Measurements from ENCODE around the gene HNRNPAB.

HNRNPAB gene

GRCh38 chr5:178231539-178232123 lies 27.3 kb downstream of the HNRNPAB start (continued):
- TF ChIP-seq ZNF324 (tag by site-specific recombination; IDR thresholded peaks at IDR 0.05) (no peak), ZNF501 (tag by site-specific recombination; IDR thresholded peaks at IDR 0.05) (0 out of 2 replicates have a peak, but pooled peaks have one; percentile 35), OVOL3 (tag by site-specific recombination; IDR thresholded peaks at IDR 0.05) (no peak), ZBTB7A (tag by site-specific recombination; IDR thresholded peaks at IDR 0.05; ENCODE audit: low read depth) (no peak), SP3 (tag by site-specific recombination; IDR thresholded peaks at IDR 0.05) (peak; percentile 10), ZEB2 (tag by site-specific recombination; IDR thresholded peaks at IDR 0.05) (no peak), ZNF248 (tag by site-specific recombination; IDR thresholded peaks at IDR 0.05) (no peak), ZFP37 (tag by site-specific recombination; IDR thresholded peaks at IDR 0.05) (0 out of 2 replicates have a peak, but pooled peaks have one; percentile 32), ZNF335 (tag by site-specific recombination; conservative IDR thresholded peaks at IDR 0.05) (peak; percentile 62), ZNF37A (tag by site-specific recombination; IDR thresholded peaks at IDR 0.05) (no peak), GLIS1 (tag by site-specific recombination; IDR thresholded peaks at IDR 0.05) (peak; percentile 61; the same call in 1 of the 2 replicates), ZBTB8A (tag by site-specific recombination; IDR thresholded peaks at IDR 0.05) (peak; percentile 67; the same call in 1 of the 2 replicates), TSHZ1 (tag by site-specific recombination; IDR thresholded peaks at IDR 0.05; ENCODE audit: borderline replicate concordance) (0 out of 2 replicates have a peak, but pooled peaks have one; percentile 6), ZIC2 (tag by site-specific recombination; IDR thresholded peaks at IDR 0.05) (peak; percentile 80), ZNF548 (tag by site-specific recombination; IDR thresholded peaks at IDR 0.05) (no peak), SALL2 (tag by site-specific recombination; IDR thresholded peaks at IDR 0.05; ENCODE audit: borderline replicate concordance) (no peak), SCRT2 (tag by site-specific recombination; IDR thresholded peaks at IDR 0.05) (peak; percentile 97)
- TF ChIP-seq, protein P1, sequence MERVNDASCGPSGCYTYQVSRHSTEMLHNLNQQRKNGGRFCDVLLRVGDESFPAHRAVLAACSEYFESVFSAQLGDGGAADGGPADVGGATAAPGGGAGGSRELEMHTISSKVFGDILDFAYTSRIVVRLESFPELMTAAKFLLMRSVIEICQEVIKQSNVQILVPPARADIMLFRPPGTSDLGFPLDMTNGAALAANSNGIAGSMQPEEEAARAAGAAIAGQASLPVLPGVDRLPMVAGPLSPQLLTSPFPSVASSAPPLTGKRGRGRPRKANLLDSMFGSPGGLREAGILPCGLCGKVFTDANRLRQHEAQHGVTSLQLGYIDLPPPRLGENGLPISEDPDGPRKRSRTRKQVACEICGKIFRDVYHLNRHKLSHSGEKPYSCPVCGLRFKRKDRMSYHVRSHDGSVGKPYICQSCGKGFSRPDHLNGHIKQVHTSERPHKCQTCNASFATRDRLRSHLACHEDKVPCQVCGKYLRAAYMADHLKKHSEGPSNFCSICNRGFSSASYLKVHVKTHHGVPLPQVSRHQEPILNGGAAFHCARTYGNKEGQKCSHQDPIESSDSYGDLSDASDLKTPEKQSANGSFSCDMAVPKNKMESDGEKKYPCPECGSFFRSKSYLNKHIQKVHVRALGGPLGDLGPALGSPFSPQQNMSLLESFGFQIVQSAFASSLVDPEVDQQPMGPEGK (tag by site-specific recombination; IDR thresholded peaks at IDR 0.05): 0 out of 2 replicates have a peak, but pooled peaks have one; percentile 7

- H3K36me3 ChIP-seq (ENCODE audit: control insufficient read depth in 2 of 2, insufficient read depth in 1 of 2, low read length in 2 of 2): peaks cover 14 to 44% of the 10 kb centered on the region in 2 experiments; a peak in 2 of 3 replicates
- peak within 1 kb of the TSS; percentile 92 for H3K27ac ChIP-seq (ENCODE audit: extremely low read depth, low read depth, low read length)
- H3K4me3 ChIP-seq (ENCODE audit: low read depth, low read length): peak within 1 kb of the TSS; percentile 76
- ChIA-PET POLR2A (interaction anchor here (0.5 to 4.3 kb wide), 8 partner anchors 11 to 1480 kb away, joined by 3 to 28 read pairs (median 6); partner anchors contain the start of genes HNRNPAB and ZNF354C), CTCF (interaction anchor here (0.5 to 0.7 kb wide), 2 partner anchors 244 to 621 kb away, joined by 3 read pairs; no protein-coding TSS in a partner anchor)
- no peaks in the 10 kb centered on the region for H3K9me3 ChIP-seq (ENCODE audit: control insufficient read depth, insufficient read depth, low read depth, low read length)
- no peaks in the 10 kb centered on the region for H3K4me1 ChIP-seq (ENCODE audit: control insufficient read depth, insufficient read depth, low read length)
- TF ChIP-seq ZNF121 (tag by site-specific recombination; IDR thresholded peaks at IDR 0.05) (peak; percentile 94), WT1 (tag by site-specific recombination; IDR thresholded peaks at IDR 0.05) (0 out of 2 replicates have a peak, but pooled peaks have one; percentile 15), ZNF514 (tag by site-specific recombination; IDR thresholded peaks at IDR 0.05) (no peak), ZNF175 (tag by site-specific recombination; IDR thresholded peaks at IDR 0.05) (no peak)
- TF ChIP-seq, protein P2, sequence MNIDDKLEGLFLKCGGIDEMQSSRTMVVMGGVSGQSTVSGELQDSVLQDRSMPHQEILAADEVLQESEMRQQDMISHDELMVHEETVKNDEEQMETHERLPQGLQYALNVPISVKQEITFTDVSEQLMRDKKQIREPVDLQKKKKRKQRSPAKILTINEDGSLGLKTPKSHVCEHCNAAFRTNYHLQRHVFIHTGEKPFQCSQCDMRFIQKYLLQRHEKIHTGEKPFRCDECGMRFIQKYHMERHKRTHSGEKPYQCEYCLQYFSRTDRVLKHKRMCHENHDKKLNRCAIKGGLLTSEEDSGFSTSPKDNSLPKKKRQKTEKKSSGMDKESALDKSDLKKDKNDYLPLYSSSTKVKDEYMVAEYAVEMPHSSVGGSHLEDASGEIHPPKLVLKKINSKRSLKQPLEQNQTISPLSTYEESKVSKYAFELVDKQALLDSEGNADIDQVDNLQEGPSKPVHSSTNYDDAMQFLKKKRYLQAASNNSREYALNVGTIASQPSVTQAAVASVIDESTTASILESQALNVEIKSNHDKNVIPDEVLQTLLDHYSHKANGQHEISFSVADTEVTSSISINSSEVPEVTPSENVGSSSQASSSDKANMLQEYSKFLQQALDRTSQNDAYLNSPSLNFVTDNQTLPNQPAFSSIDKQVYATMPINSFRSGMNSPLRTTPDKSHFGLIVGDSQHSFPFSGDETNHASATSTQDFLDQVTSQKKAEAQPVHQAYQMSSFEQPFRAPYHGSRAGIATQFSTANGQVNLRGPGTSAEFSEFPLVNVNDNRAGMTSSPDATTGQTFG (tag by site-specific recombination; IDR thresholded peaks at IDR 0.05; ENCODE audit: borderline replicate concordance): no peak
- TF ChIP-seq, protein P1 (tag by site-specific recombination; IDR thresholded peaks at IDR 0.05): peak; percentile 56
These were observed 28.0 kb downstream of the HNRNPAB start, which contains the start of gene PHYKPL for GRCh38 chr5:178232124-178232919. TSS of gene PHYKPL (minus strand) at chr5:178232802. CDS start at chr5:178232550, 252 bp downstream.

Measured in HEK293 (cell line).